Measurements from ENCODE around the gene GIMAP2.
"Not testable (repeated sequence)": the region's sequence is repeated elsewhere in the genome, so short reads cannot be mapped to it uniquely, and the experiment has no call there.

GIMAP2 gene

GRCh38 chr7:150676854-150677253, 8.7 kb upstream of the GIMAP2 start:
- not testable (repeated sequence) for DNase-seq (ENCODE audit: low read depth)

GRCh38 chr7:150678601-150679000, 6.9 kb upstream of the GIMAP2 start:
- DNase-seq (ENCODE audit: low read depth): not testable (repeated sequence)

- not testable (repeated sequence) for DNase-seq (ENCODE audit: low read depth)
Observed at GRCh38 chr7:150680364-150680763, 5.1 kb upstream of the GIMAP2 start.

- DNase-seq (ENCODE audit: low read depth): no peak
Observed at GRCh38 chr7:150686030-150686631, 625 bp downstream of the GIMAP2 start.

- no peak for DNase-seq (ENCODE audit: low read depth)
Observed at GRCh38 chr7:150688630-150689029, 3.1 kb downstream of the GIMAP2 start.

GRCh38 chr7:150695654-150696053, 10.1 kb downstream of the GIMAP2 start:
- no peak for DNase-seq (ENCODE audit: low read depth)

GRCh38 chr7:150703209-150703608, 17.7 kb downstream of the GIMAP2 start:
- DNase-seq (ENCODE audit: low read depth): no peak

GRCh38 chr7:150715293-150715692, 29.8 kb downstream of the GIMAP2 start:
- DNase-seq (ENCODE audit: low read depth): no peak

- DNase-seq (ENCODE audit: low read depth): no peak
Observed at GRCh38 chr7:150715738-150716137, 30.2 kb downstream of the GIMAP2 start.

- no peak for DNase-seq (ENCODE audit: low read depth)
Observed at GRCh38 chr7:150716368-150716767, 30.9 kb downstream of the GIMAP2 start, which contains the start of gene GIMAP1. Gene GIMAP1, plus strand, starts transcription at chr7:150716613. Its CDS starts 2,435 bp downstream, at chr7:150719048.

- DNase-seq (ENCODE audit: low read depth): no peak
Observed at GRCh38 chr7:150716939-150717338, 31.4 kb downstream of the GIMAP2 start.

- DNase-seq (ENCODE audit: low read depth): no peak
Observed at GRCh38 chr7:150717814-150718420, 32.4 kb downstream of the GIMAP2 start.

- DNase-seq (ENCODE audit: low read depth): no peak
Observed at GRCh38 chr7:150719436-150719835, 33.9 kb downstream of the GIMAP2 start.

- DNase-seq (ENCODE audit: low read depth): no peak
Observed at GRCh38 chr7:150719960-150720891, 34.7 kb downstream of the GIMAP2 start.

GRCh38 chr7:150721970-150722373, 36.5 kb downstream of the GIMAP2 start:
- no peak for DNase-seq (ENCODE audit: low read depth)

- DNase-seq (ENCODE audit: low read depth): no peak
Observed at GRCh38 chr7:150722431-150722931, 37.0 kb downstream of the GIMAP2 start.

GRCh38 chr7:150723467-150723866, 38.0 kb downstream of the GIMAP2 start:
- DNase-seq (ENCODE audit: low read depth): no peak

- no peak for DNase-seq (ENCODE audit: low read depth)
Observed at GRCh38 chr7:150727381-150727780, 41.9 kb downstream of the GIMAP2 start.

GRCh38 chr7:150728011-150728410, 42.5 kb downstream of the GIMAP2 start:
- DNase-seq (ENCODE audit: low read depth): no peak

- no peak for DNase-seq (ENCODE audit: low read depth)
Observed at GRCh38 chr7:150728609-150729008, 43.1 kb downstream of the GIMAP2 start.

- no peak for DNase-seq (ENCODE audit: low read depth)
Observed at GRCh38 chr7:150731916-150732315, 46.4 kb downstream of the GIMAP2 start.

- no peak for DNase-seq (ENCODE audit: low read depth)
Observed at GRCh38 chr7:150732786-150733481, 47.4 kb downstream of the GIMAP2 start.

Data from stimulated activated CD8-positive, alpha-beta memory T cell treated with anti-CD3 and anti-CD28 coated beads, Interleukin-12 subunit alpha, Interleukin-12 subunit beta, amount 100 ng/mL, for 4 hours (primary cell).